GM21786 (cell line): ENCODE measurements around the gene MGAT5.

Source experiments
- ATAC-seq: cut with Tn5 transposase; IDR thresholded peaks from one replicate; pipeline ENCODE4 v1.9.1; 2021; ENCODE audit not compliant: unreplicated experiment

MGAT5 gene

GRCh38 chr2:134361648-134362047 is 107.8 kb downstream of the MGAT5 start:
- no peak for ATAC-seq

DNA sequence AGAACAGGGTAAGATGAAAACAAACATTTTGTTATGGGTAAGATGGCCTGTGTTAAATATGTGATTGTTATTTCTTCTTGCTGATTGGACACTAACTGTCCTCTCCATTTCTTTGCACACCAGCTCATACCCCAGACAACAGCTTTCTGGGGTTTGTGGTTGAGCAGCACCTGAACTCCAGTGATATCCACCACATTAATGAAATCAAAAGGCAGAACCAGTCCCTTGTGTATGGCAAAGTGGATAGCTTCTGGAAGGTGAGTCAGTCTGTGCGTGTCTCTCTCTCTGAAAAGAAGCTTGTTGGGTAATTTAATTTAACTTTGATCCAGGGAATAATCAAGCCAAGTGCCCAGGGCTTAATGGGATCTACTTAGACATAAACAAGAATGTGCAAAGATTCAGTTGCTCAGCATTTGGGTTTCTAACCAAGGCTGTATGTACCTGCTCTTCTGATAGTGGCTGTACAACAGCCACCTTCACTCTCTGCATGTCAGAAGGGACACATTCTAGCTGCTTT is 108.3 kb downstream of the MGAT5 start:
- ATAC-seq: no peak

GRCh38 chr2:134362740-134363139 is 108.9 kb downstream of the MGAT5 start:
- no peak for ATAC-seq

DNA sequence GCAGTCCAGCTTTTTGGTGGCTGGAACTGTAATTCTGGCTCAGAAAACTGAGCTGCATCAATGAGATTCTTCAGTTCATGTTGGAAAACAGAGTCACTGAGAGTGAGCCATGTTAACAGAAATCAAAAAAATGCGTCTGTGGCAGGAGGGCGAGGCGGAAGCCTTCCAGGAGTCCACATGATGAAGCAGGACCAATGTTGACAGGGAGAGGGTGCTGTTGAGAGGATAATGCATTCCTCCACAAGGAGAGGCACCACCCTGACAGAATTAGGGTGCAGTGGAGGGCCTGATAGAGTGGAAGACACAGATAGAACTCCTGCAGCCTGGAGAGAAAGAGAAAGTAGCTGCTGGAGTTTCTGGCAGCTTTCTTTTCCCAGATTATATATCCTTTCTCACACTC is 111.5 kb downstream of the MGAT5 start:
- no peak for ATAC-seq

DNA sequence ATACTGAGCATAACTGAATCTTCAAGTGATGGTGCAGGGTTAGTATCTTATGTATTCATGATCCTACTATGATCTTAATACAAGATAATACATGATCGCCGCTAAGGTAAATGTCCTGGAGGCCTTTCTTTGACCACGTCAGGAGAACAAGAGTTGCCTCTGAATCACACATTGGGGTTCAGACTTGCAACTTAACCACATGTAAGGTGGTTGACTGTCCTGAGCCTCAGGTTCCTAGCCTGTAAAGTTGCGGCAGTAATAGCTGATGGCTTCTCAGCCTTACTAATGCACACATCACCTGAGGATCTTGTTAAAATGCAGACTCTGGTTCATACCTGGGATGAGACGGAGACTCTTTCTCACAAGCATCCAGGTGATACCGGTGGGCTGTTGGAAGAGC is 112.5 kb downstream of the MGAT5 start:
- no peak for ATAC-seq

GRCh38 chr2:134367213-134367612 is 113.3 kb downstream of the MGAT5 start:
- ATAC-seq: no peak

DNA sequence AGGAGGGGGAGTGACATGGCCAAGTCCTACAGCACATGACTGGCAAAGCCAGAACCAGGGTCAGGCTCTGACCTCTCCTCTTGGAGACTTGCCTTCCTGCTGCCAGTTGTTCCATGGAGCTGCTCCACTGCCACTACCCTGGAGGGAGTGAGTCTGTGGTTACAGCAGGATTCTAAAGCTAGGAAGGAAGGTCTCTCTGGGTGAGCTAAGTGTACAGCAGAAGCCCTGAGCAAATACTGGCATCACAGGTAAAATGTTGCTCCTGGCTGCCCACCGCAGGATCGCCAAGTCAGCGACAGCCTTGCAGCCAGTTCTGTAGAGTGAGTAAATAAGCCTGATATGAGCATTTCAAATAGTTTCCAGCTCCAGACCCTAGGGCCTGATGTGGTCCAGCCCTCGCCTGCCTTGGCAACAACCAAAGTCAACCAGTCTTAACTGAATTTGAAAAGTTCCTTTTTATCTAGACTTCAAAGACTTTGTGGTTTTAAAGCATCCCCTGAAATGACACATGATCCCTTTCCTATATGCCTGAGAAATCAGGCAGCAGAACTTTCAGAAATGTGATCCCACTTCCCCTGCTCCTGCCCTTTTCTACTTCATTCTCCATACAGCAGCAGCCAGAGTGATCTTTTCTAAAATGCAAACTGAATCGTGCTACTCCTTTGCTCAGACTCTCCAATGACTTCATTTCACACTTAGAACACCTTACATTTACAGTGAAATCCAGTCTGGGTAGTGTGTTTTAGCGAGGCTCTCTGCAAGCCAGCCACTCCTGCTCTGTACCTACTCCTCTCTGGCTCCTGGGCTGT is 114.3 kb downstream of the MGAT5 start:
- ATAC-seq: no peak

- ATAC-seq: no peak
Measured at GRCh38 chr2:134369220-134369902, 115.5 kb downstream of the MGAT5 start.

DNA sequence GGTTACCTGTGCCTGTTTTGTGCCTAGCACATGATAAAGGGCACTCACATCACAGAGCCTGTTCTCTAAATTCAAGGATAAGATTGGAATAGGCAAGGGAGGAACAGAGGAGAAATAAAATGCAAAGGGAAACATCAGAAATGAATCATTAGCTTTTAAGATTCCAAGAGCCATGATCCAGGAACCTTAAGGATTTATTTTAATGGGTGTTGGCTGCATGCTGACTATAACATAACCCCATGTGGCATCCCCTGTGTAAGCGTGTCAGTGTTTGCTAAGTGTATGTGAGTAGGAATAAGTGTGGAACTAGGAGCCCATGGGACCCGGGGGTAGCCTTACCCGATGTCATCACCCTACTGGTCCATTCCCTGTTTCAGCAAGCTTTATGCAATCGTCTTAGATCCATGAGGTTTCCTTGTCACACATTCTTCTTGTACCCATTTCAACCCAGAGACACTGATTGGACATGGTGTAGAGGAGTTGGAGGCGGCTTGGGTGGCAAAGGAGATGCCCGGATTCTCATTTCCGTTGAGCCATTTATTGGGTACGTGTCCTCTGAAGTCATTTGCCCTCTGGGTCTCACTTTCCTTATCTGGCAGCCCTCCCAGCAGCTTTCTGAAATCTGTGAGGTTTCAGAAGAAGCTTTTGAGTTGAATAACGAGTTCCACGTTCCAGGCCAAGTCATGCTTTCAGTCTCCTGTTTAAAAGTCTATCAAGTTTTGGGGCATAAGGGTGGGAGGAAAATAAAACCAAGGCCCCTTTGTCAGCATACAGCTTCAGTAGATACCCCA is 117.0 kb downstream of the MGAT5 start:
- ATAC-seq: no peak

DNA sequence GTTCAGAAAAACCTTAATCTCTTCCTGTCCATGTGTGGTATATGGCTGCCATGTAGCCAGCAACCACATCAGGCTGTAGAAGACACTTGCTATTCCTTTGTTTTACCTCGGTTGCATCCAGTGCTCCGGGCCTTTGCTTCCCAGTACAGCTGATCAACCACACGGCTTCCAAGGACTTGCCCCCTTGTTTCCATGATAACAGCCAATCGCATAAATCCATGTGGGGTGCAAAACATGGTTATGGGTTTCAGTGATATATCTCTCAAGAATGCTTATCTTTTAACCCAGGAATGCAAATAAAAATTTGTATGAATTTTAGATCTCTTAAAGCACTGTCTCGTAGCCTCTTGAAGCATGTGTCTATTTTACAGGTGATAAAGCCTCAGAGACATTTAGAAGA is 118.3 kb downstream of the MGAT5 start:
- ATAC-seq: no peak

- no peak for ATAC-seq
Measured at GRCh38 chr2:134372611-134373131, 118.8 kb downstream of the MGAT5 start.

DNA sequence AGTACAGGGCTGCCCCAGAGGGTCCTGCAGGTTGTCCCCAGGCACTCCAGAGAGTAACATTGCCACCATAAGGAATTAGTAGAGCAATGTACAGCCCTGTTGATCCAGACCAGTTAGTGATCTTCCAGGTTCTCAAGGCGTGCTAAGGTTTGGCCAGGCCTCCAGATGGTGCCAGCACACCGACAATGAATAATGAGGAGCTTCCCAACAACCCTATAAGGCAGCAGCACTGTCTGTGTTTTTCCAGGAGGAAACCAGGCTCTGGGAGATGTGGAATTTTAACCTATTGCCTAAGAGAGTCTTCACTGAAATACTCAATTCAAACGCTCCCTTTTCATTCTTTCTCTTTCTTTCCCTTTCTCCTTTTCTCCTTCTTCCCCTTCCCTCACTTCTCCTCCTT is 122.1 kb downstream of the MGAT5 start:
- no peak for ATAC-seq

DNA sequence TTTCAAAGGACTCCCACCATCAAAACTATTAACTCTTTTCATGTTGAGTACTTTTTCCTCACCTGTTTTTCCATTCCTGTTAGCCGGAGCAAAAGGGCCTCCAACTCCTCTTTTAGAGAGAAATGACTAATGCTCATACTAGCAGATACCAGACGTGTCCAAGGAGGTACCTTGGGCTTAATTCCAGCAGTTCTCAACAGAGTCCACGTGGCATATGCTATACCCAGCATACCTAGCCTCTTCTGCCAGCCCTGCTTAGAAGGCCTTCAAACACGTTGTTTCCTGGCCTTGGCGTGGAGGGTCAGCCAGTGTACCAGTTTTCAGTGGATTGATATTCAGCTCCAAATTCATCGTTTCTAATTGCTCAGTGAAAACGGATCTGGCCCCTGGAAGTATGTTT is 123.9 kb downstream of the MGAT5 start:
- ATAC-seq: no peak

GRCh38 chr2:134379293-134379692 is 125.4 kb downstream of the MGAT5 start:
- no peak for ATAC-seq

- no peak for ATAC-seq
Measured at GRCh38 chr2:134379722-134380121, 125.8 kb downstream of the MGAT5 start.

- ATAC-seq: no peak
Measured at GRCh38 chr2:134381141-134381540, 127.3 kb downstream of the MGAT5 start.

DNA sequence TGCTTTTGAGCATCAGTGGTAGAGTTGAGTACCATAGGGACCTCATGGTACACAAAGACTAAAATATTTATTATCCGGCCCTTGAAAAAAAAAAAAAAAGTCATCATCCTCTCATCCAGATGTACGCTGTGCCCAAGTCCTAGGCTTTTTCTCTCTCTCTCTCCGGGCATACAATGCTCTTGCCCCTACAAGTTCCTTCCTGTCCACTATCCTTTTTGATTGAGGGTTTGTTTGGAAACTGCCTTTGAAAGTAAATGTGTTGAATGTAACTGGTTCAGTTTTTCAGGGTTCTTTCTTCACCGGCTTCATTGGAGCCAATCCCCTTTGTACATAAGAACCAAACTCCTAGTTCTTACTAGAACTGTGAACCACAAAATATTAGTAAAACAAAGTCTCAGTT is 130.3 kb downstream of the MGAT5 start:
- no peak for ATAC-seq

DNA sequence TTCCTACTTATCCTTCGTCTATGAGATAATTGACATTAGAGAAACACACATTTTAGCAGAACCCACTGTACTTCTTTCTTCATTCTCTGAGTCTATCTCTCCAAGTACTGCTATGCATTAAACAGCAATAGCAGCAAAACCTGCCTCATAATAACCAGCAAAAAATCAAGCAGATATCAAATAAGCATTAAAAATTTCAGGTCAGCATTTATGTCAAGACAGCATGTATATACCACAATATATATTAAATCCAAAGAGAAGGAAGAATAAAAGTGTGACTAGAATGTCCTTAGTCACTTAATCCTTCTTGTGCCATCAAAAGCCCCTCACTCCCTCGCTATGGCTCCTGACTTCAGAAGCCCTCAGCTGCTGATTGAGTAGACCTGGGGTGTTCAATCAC is 131.3 kb downstream of the MGAT5 start:
- ATAC-seq: no peak

DNA sequence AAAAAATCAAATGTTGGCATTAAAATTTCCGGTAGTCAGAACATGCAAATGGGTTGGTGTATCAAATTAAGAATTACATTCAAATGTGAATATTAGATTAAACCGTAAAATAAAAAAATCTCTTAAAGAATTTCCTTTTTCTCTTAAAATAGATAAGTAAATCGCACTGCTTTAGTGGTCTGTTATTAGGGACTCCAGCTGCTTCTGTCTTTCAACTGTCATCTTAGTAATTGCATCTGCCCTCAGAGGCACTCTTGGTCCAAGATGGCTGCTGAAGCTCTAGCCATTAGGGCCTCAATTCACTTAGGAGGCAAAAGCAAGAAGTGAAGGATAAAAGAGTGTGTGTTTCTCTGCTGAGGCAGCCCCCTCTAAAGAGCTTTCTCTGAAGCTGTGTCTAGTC is 132.4 kb downstream of the MGAT5 start:
- no peak for ATAC-seq

DNA sequence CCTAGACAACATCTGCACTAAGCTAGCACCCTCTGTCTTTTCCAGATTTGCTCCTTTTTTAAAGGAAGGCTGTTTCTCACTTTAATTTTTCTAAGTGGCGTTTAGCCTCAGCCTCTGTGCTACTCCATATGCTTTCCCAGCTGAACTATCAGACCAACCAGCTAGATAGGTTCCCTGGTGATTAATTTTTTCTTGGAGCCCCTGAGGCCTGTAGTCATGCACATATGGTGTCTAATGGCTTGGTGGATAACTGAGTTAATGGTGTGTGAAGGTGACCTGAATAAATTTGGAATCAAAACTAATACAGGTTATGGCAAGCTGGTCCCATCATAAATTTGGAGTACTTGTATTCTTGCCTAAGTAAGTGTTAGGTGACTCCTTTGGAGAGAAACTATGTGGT is 135.5 kb downstream of the MGAT5 start:
- no peak for ATAC-seq

DNA sequence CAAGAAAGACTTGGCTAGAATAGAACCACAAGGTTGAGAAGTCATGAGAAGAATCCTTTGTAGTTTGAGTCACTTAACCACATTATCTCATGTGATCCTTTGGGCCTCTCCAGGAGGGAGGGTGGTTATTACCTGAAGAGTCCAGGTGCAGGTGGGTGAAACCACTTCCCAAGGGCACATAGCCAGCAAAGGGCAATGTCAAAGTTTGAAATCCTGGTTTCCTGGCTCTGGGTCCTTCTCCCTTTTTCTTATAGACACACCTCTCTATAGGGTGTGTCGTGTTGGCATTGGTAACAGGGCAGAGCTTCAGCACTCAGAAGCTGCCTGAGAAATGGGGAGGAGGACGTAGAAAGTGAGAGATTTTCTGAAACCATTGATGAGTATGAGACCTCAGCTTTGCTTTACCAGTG is 137.9 kb downstream of the MGAT5 start:
- peak; percentile 86 for ATAC-seq
